ENCODE results near the gene CALCOCO1. TPM values are rescaled to one million over a fixed set of nuclear protein-coding genes. Genes with fewer than 3 reads are reported as not detected.

The CALCOCO1 gene
- total RNA-seq, 1 experiment from 2014 or later: 27.0 TPM

DNA sequence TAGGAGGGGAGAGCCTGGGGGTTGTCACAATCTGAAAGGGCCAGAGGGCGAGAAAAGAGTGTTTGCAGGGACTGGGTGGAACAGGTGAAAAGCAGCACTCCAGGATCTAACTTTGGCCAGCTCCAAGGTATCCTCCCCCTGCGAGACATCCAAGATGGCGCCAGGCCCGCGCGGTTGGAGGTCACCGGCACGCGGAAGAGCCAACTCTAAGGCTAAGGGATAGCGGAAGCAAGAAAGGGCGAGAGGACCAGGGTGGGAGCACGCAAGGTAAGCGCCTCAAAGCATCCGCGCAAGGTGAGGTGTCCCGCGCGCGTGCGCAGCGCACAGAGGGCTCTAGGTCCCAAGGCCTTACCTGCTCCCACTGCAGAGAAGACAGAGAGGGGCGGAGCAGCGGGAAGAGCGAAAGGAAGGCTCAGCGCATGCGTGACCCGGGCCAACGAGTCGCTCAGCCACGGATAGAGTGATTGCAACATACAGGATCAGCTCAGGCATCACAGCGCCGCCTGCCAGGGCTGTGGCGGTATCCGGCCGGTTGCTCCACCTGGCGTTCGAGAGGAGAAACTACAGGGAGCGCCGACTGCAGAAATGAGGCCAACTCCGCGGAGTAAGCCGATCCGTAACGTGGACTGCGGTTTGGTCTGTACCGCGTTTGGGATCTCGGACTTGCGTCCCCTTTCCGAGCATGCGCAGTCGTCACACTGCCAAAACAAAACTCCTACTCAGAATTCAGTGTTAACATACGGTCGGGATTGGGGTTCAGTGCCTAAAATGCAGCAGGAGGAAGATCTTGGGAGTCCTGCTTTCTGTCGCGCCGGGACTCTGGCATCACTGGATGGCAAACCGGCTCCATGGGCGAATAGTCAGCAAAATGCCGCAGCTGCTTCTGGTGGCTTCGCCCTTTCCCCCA is 51.3 kb downstream of the CALCOCO1 start, which contains the start of gene ATP5MC2 (continued):
- TF ChIP-seq, protein P1, sequence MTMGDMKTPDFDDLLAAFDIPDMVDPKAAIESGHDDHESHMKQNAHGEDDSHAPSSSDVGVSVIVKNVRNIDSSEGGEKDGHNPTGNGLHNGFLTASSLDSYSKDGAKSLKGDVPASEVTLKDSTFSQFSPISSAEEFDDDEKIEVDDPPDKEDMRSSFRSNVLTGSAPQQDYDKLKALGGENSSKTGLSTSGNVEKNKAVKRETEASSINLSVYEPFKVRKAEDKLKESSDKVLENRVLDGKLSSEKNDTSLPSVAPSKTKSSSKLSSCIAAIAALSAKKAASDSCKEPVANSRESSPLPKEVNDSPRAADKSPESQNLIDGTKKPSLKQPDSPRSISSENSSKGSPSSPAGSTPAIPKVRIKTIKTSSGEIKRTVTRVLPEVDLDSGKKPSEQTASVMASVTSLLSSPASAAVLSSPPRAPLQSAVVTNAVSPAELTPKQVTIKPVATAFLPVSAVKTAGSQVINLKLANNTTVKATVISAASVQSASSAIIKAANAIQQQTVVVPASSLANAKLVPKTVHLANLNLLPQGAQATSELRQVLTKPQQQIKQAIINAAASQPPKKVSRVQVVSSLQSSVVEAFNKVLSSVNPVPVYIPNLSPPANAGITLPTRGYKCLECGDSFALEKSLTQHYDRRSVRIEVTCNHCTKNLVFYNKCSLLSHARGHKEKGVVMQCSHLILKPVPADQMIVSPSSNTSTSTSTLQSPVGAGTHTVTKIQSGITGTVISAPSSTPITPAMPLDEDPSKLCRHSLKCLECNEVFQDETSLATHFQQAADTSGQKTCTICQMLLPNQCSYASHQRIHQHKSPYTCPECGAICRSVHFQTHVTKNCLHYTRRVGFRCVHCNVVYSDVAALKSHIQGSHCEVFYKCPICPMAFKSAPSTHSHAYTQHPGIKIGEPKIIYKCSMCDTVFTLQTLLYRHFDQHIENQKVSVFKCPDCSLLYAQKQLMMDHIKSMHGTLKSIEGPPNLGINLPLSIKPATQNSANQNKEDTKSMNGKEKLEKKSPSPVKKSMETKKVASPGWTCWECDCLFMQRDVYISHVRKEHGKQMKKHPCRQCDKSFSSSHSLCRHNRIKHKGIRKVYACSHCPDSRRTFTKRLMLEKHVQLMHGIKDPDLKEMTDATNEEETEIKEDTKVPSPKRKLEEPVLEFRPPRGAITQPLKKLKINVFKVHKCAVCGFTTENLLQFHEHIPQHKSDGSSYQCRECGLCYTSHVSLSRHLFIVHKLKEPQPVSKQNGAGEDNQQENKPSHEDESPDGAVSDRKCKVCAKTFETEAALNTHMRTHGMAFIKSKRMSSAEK (CRISPR knock-in tag; IDR thresholded peaks at IDR 0.05; ENCODE audit: borderline replicate concordance): peak; percentile 68; the same call in 1 of the 2 replicates
- TF ChIP-seq, protein P2, sequence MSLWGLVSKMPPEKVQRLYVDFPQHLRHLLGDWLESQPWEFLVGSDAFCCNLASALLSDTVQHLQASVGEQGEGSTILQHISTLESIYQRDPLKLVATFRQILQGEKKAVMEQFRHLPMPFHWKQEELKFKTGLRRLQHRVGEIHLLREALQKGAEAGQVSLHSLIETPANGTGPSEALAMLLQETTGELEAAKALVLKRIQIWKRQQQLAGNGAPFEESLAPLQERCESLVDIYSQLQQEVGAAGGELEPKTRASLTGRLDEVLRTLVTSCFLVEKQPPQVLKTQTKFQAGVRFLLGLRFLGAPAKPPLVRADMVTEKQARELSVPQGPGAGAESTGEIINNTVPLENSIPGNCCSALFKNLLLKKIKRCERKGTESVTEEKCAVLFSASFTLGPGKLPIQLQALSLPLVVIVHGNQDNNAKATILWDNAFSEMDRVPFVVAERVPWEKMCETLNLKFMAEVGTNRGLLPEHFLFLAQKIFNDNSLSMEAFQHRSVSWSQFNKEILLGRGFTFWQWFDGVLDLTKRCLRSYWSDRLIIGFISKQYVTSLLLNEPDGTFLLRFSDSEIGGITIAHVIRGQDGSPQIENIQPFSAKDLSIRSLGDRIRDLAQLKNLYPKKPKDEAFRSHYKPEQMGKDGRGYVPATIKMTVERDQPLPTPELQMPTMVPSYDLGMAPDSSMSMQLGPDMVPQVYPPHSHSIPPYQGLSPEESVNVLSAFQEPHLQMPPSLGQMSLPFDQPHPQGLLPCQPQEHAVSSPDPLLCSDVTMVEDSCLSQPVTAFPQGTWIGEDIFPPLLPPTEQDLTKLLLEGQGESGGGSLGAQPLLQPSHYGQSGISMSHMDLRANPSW (CRISPR knock-in tag; conservative IDR thresholded peaks at IDR 0.05; ENCODE audit: low read depth): no peak
- TF ChIP-seq, protein P3, sequence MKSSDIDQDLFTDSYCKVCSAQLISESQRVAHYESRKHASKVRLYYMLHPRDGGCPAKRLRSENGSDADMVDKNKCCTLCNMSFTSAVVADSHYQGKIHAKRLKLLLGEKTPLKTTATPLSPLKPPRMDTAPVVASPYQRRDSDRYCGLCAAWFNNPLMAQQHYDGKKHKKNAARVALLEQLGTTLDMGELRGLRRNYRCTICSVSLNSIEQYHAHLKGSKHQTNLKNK (CRISPR knock-in tag; IDR thresholded peaks at IDR 0.05): no peak
- TF ChIP-seq OVOL2 (CRISPR knock-in tag; IDR thresholded peaks at IDR 0.05; ENCODE audit: borderline replicate concordance): no peak
- no peak; the same call in 1 of the 2 replicates for TF ChIP-seq TP53 (CRISPR knock-in tag; IDR thresholded peaks at IDR 0.05)
- TF ChIP-seq GABPB1 (CRISPR knock-in tag; IDR thresholded peaks at IDR 0.05): peak; percentile 93
- TF ChIP-seq, protein P4, sequence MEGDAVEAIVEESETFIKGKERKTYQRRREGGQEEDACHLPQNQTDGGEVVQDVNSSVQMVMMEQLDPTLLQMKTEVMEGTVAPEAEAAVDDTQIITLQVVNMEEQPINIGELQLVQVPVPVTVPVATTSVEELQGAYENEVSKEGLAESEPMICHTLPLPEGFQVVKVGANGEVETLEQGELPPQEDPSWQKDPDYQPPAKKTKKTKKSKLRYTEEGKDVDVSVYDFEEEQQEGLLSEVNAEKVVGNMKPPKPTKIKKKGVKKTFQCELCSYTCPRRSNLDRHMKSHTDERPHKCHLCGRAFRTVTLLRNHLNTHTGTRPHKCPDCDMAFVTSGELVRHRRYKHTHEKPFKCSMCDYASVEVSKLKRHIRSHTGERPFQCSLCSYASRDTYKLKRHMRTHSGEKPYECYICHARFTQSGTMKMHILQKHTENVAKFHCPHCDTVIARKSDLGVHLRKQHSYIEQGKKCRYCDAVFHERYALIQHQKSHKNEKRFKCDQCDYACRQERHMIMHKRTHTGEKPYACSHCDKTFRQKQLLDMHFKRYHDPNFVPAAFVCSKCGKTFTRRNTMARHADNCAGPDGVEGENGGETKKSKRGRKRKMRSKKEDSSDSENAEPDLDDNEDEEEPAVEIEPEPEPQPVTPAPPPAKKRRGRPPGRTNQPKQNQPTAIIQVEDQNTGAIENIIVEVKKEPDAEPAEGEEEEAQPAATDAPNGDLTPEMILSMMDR (IDR thresholded peaks at IDR 0.05): peak; percentile 83
- peak; percentile 34; the same call in 1 of the 2 replicates for TF ChIP-seq SMAD4 (CRISPR knock-in tag; IDR thresholded peaks at IDR 0.05)
- no peak for TF ChIP-seq ATF1 (CRISPR knock-in tag; IDR thresholded peaks at IDR 0.05)
- TF ChIP-seq, protein P5, sequence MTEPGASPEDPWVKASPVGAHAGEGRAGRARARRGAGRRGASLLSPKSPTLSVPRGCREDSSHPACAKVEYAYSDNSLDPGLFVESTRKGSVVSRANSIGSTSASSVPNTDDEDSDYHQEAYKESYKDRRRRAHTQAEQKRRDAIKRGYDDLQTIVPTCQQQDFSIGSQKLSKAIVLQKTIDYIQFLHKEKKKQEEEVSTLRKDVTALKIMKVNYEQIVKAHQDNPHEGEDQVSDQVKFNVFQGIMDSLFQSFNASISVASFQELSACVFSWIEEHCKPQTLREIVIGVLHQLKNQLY (CRISPR knock-in tag; IDR thresholded peaks at IDR 0.05): no peak
- TF ChIP-seq, protein P6, sequence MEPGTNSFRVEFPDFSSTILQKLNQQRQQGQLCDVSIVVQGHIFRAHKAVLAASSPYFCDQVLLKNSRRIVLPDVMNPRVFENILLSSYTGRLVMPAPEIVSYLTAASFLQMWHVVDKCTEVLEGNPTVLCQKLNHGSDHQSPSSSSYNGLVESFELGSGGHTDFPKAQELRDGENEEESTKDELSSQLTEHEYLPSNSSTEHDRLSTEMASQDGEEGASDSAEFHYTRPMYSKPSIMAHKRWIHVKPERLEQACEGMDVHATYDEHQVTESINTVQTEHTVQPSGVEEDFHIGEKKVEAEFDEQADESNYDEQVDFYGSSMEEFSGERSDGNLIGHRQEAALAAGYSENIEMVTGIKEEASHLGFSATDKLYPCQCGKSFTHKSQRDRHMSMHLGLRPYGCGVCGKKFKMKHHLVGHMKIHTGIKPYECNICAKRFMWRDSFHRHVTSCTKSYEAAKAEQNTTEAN (CRISPR knock-in tag; IDR thresholded peaks at IDR 0.05): peak; percentile 37; the same call in 1 of the 2 replicates
- TF ChIP-seq, protein P7, sequence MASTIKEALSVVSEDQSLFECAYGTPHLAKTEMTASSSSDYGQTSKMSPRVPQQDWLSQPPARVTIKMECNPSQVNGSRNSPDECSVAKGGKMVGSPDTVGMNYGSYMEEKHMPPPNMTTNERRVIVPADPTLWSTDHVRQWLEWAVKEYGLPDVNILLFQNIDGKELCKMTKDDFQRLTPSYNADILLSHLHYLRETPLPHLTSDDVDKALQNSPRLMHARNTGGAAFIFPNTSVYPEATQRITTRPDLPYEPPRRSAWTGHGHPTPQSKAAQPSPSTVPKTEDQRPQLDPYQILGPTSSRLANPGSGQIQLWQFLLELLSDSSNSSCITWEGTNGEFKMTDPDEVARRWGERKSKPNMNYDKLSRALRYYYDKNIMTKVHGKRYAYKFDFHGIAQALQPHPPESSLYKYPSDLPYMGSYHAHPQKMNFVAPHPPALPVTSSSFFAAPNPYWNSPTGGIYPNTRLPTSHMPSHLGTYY (CRISPR knock-in tag; IDR thresholded peaks at IDR 0.05): 0 out of 2 replicates have a peak, but pooled peaks have one; percentile 48
- 0 out of 2 replicates have a peak, but pooled peaks have one; percentile 79 for TF ChIP-seq CBFB (CRISPR knock-in tag; IDR thresholded peaks at IDR 0.05; ENCODE audit: low read depth)
- TF ChIP-seq, protein P8, sequence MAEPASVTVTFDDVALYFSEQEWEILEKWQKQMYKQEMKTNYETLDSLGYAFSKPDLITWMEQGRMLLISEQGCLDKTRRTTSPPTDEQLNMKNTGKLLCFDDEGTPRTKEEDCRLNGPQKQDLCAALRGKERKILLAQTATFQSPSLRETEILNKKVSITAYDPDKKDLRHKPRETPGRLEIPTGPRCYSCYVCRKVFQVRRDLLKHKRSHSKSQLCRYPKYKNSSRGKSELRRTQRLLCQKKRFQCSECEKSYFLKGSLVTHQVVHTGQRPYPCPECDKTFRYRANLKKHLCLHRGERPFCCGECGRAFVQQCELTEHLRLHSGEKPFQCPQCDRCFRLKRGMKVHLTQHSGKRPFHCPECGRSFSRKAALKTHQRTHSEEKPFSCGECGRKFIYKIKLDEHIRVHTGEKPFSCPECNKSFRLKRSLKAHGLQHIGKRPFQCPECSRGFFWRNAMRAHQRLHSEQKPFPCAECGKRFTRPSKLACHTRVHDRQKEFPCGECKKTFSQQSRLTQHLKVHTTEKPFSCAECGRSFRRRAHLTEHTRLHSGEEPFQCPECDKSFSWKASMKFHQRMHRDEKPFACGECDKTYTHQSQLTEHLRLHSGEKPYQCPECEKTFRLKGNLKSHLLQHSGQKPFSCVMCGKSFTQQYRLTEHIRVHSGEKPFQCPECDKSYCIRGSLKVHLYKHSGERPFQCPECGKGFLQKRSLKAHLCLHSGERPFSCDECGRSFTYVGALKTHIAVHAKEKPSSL (CRISPR knock-in tag; conservative IDR thresholded peaks at IDR 0.05): no peak
- TF ChIP-seq ELF4 (CRISPR knock-in tag; IDR thresholded peaks at IDR 0.05; ENCODE audit: low read depth): no peak
- TF ChIP-seq ESRRA (CRISPR knock-in tag; IDR thresholded peaks at IDR 0.05; ENCODE audit: borderline replicate concordance): no peak
- TF ChIP-seq JUN (CRISPR knock-in tag; IDR thresholded peaks at IDR 0.05): peak; percentile 88
- TF ChIP-seq, protein P9, sequence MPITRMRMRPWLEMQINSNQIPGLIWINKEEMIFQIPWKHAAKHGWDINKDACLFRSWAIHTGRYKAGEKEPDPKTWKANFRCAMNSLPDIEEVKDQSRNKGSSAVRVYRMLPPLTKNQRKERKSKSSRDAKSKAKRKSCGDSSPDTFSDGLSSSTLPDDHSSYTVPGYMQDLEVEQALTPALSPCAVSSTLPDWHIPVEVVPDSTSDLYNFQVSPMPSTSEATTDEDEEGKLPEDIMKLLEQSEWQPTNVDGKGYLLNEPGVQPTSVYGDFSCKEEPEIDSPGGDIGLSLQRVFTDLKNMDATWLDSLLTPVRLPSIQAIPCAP (CRISPR knock-in tag; IDR thresholded peaks at IDR 0.05): 0 out of 2 replicates have a peak, but pooled peaks have one; percentile 57
- TF ChIP-seq ZNF232 (CRISPR knock-in tag; IDR thresholded peaks at IDR 0.05): no peak

Measured in WTC11 (cell line).